SU-DHL-6 (cell line): ENCODE data around the gene RIC1.

Experiments
- H2AFZ ChIP-seq: fragments of 200-600 bp; sonication (generic); 2 replicates; pipeline ENCODE4 v1.6.1; 2014; ENCODE audit warnings: low read depth, mild to moderate bottlenecking, moderate library complexity, mixed read lengths, antibody characterized with exemption, low read length; ENCODE audit not compliant: severe bottlenecking
- H3F3A ChIP-seq: fragments of 200-600 bp; shearing (Covaris generic); 2 replicates; pipeline ENCODE4 v1.6.0; 2016; ENCODE audit warnings: antibody characterized with exemption, mild to moderate bottlenecking; ENCODE audit not compliant: insufficient read depth
- H3K27ac ChIP-seq: fragments of 200-600 bp; sonication (generic); 2 replicates; pipeline ENCODE4 v1.5.1; 2016; ENCODE audit warnings: low read depth, mild to moderate bottlenecking, low read length, moderate library complexity, mixed read lengths
- H3K27me3 ChIP-seq: fragments of 200-600 bp; sonication (generic), shearing (Covaris generic); 2 replicates; pipeline ENCODE4 v1.6.0; 2014; ENCODE audit warnings: mild to moderate bottlenecking, low read length
- H3K36me3 ChIP-seq: fragments of 200-600 bp; sonication (generic); 2 replicates; pipeline ENCODE4 v1.6.1; 2014; ENCODE audit warnings: mild to moderate bottlenecking, low read length, mixed read lengths
- H3K4me2 ChIP-seq: fragments of 300-600, 200-600 bp; shearing (Covaris generic), sonication (generic); 2 replicates; pipeline ENCODE4 v1.6.0; 2014; ENCODE audit warnings: low read length, low read depth, mild to moderate bottlenecking; ENCODE audit not compliant: poor library complexity, severe bottlenecking
- H3K4me3 ChIP-seq: fragments of 200-600 bp; sonication (generic); 2 replicates; pipeline ENCODE4 v1.5.1; 2014; ENCODE audit warnings: antibody characterized with exemption, low read length, mild to moderate bottlenecking, mixed read lengths; ENCODE audit not compliant: insufficient read depth, poor library complexity, severe bottlenecking
- H3K79me2 ChIP-seq: fragments of 200-600 bp; sonication (generic); 2 replicates; pipeline ENCODE4 v1.6.1; 2014; ENCODE audit warnings: mild to moderate bottlenecking, low read length, moderate library complexity; ENCODE audit not compliant: insufficient read depth
- H3K9ac ChIP-seq: fragments of 200-600 bp; sonication (generic); 2 replicates; pipeline ENCODE4 v1.7.0; 2014; ENCODE audit warnings: mild to moderate bottlenecking, low read length
- H3K9me2 ChIP-seq: fragments of 200-600 bp; sonication (generic); replicated peaks from 2 replicates; pipeline ENCODE4 v1.6.1; 2014; ENCODE audit warnings: low read length; ENCODE audit not compliant: insufficient read depth
- H3K9me3 ChIP-seq: fragments of 200-600 bp; sonication (generic); 2 replicates; pipeline ENCODE4 v1.6.1; 2014; ENCODE audit warnings: low read length, mixed read lengths; ENCODE audit not compliant: insufficient read depth
- H4K20me1 ChIP-seq: fragments of 200-600 bp; sonication (generic); 2 replicates; pipeline ENCODE4 v1.6.1; 2014; ENCODE audit warnings: low read depth, mild to moderate bottlenecking, antibody characterized with exemption, low read length, moderate library complexity, mixed read lengths
- CTCF ChIP-seq: fragments of 200-600 bp; sonication (generic); IDR thresholded peaks from one replicate; pipeline ENCODE4 v1.5.1; 2017; ENCODE audit warnings: antibody characterized with exemption, mild to moderate bottlenecking, low read length, moderate library complexity; ENCODE audit not compliant: insufficient read depth, poor library complexity, severe bottlenecking
- EZH2phosphoT487 ChIP-seq: fragments of 200-600 bp; sonication (generic), shearing (Covaris generic); conservative IDR thresholded peaks from 2 replicates; pipeline ENCODE4 v1.6.1; 2018; ENCODE audit warnings: mild to moderate bottlenecking, antibody characterized with exemption, low read length, moderate library complexity, mixed read lengths

The RIC1 gene

GRCh38 chr9:5665059-5665458, 36.2 kb downstream of the RIC1 start:
- H3K27ac ChIP-seq: no peak overlapping the region

GRCh38 chr9:5667391-5667790, 38.5 kb downstream of the RIC1 start:
- no peaks in the 10 kb centered on the region for H3K9me2 ChIP-seq
- H3K79me2 ChIP-seq: peaks cover 98% of the 10 kb centered on the region
- H3K27ac ChIP-seq: no peak overlapping the region
- no peak overlapping the region for H3K4me2 ChIP-seq
- H3F3A ChIP-seq: peaks cover 1% of the 10 kb centered on the region; the same call in 1 of the 2 replicates
- H3K4me3 ChIP-seq: no peak overlapping the region
- no peaks in the 10 kb centered on the region for H3K9me3 ChIP-seq
- TF ChIP-seq EZH2phosphoT487 (no peak), CTCF (no peak)
- H2AFZ ChIP-seq: no peak overlapping the region
- H4K20me1 ChIP-seq: no peaks in the 10 kb centered on the region
- no peak overlapping the region for H3K9ac ChIP-seq
- H3K27me3 ChIP-seq: no peaks in the 10 kb centered on the region
- peaks cover 10% of the 10 kb centered on the region; the same call in 1 of the 2 replicates for H3K36me3 ChIP-seq

More at GRCh38 chr9:5665059-5665458, 36.2 kb downstream of the RIC1 start:
- H3K4me2 ChIP-seq: no peak overlapping the region
- no peak overlapping the region for H2AFZ ChIP-seq
- no peaks in the 10 kb centered on the region for H3K27me3 ChIP-seq
- TF ChIP-seq CTCF: no peak
- TF ChIP-seq EZH2phosphoT487: no peak
- no peaks in the 10 kb centered on the region for H3F3A ChIP-seq
- H3K4me3 ChIP-seq: no peak overlapping the region
- no peaks in the 10 kb centered on the region for H4K20me1 ChIP-seq
- no peak overlapping the region for H3K9ac ChIP-seq
- peaks cover 15% of the 10 kb centered on the region for H3K36me3 ChIP-seq
- peaks cover 100% of the 10 kb centered on the region for H3K79me2 ChIP-seq
- no peaks in the 10 kb centered on the region for H3K9me3 ChIP-seq
- no peaks in the 10 kb centered on the region for H3K9me2 ChIP-seq

- Histone ChIP-seq H4K20me1 (peaks cover 5% of the 10 kb centered on the region; the same call in 1 of the 2 replicates), H3K79me2 (peaks cover 98% of the 10 kb centered on the region), H3K9me3 (no peaks in the 10 kb centered on the region)
These were observed 41.2 kb downstream of the RIC1 start for GRCh38 chr9:5670079-5670478.

More at GRCh38 chr9:5670079-5670478, 41.2 kb downstream of the RIC1 start:
- Histone ChIP-seq H3K9ac (no peak overlapping the region), H3K4me2 (no peak overlapping the region), H2AFZ (no peak overlapping the region), H3K4me3 (no peak overlapping the region), H3K36me3 (peaks cover 10% of the 10 kb centered on the region; the same call in 1 of the 2 replicates), H3K27me3 (no peaks in the 10 kb centered on the region), H3K27ac (no peak overlapping the region), H3K9me2 (no peaks in the 10 kb centered on the region), H3F3A (peaks cover 4% of the 10 kb centered on the region; the same call in 1 of the 2 replicates)
- TF ChIP-seq EZH2phosphoT487 (no peak), CTCF (no peak)
